Liver (tissue), 3 donors: ENCODE data around the gene PLXNA2.

ENCODE experiments used
- GABPA ChIP-seq, 2 donors: IDR thresholded peaks in 1 of 2; conservative IDR thresholded peaks in 1 of 2; 2 replicates each; pipeline ENCODE4 v1.6.1; 2016; ENCODE audit warnings: antibody characterized with exemption in 2 of 2, mild to moderate bottlenecking in 1 of 2, moderate library complexity in 1 of 2
- HNF4G ChIP-seq: IDR thresholded peaks from 2 replicates; pipeline ENCODE4 v1.6.1; 2016; ENCODE audit warnings: antibody characterized with exemption
- RAD21 ChIP-seq, 2 donors: IDR thresholded peaks; 2 replicates each; pipeline ENCODE4 v1.6.1; 2016; ENCODE audit warnings: antibody characterized with exemption in 2 of 2, mild to moderate bottlenecking in 2 of 2
- SP1 ChIP-seq: IDR thresholded peaks from 2 replicates; pipeline ENCODE4 v1.6.1; 2018; ENCODE audit warnings: antibody characterized with exemption, mild to moderate bottlenecking
- TAF1 ChIP-seq: conservative IDR thresholded peaks from 2 replicates; pipeline ENCODE4 v1.6.1; 2016; ENCODE audit warnings: antibody characterized with exemption, mild to moderate bottlenecking
- YY1 ChIP-seq: IDR thresholded peaks from 2 replicates; pipeline ENCODE4 v1.6.1; 2016; ENCODE audit warnings: antibody characterized with exemption, mild to moderate bottlenecking
- TF ChIP-seq, protein P1 (sequence below): fragments of 150-350 bp; IDR thresholded peaks from 2 replicates; pipeline ENCODE4 v1.5.1; 2017; ENCODE audit warnings: improper control_type of control experiment, low read depth, low read length; ENCODE audit not compliant: missing input control
- TF ChIP-seq, protein P2 (sequence below): IDR thresholded peaks from 2 replicates; pipeline ENCODE4 v1.6.1; 2016; ENCODE audit warnings: antibody characterized with exemption, mild to moderate bottlenecking
- donor health status: healthy.
- donor health status: healthy.

DNA sequence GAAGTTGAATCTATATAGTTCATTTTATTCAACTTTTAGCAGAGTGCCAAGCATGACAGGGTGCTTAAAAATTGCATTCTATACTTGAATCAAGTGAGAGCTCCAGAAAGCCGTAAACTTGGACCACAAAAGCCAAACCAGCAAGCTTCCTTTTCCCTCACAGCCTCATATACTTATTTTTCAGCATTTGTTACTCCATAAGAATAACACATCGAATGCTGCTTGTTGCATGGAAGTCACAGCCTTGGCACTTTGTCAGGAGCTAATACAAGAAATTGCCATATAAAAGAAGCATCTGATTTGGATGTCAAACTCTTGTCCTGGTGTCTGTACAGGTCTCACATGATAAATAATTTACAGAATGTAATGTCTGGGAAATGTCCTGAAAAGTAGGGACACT lies 87.4 kb downstream of the PLXNA2 start:
- TF ChIP-seq SP1 (no peak), HNF4G (no peak), GABPA (IDR thresholded peaks at IDR 0.05 in 1 of 2, conservative IDR thresholded peaks at IDR 0.05 in 1 of 2) (no peak), YY1 (no peak), RAD21 (IDR thresholded peaks at IDR 0.05) (no peak), TAF1 (no peak)
- TF ChIP-seq, protein P1, sequence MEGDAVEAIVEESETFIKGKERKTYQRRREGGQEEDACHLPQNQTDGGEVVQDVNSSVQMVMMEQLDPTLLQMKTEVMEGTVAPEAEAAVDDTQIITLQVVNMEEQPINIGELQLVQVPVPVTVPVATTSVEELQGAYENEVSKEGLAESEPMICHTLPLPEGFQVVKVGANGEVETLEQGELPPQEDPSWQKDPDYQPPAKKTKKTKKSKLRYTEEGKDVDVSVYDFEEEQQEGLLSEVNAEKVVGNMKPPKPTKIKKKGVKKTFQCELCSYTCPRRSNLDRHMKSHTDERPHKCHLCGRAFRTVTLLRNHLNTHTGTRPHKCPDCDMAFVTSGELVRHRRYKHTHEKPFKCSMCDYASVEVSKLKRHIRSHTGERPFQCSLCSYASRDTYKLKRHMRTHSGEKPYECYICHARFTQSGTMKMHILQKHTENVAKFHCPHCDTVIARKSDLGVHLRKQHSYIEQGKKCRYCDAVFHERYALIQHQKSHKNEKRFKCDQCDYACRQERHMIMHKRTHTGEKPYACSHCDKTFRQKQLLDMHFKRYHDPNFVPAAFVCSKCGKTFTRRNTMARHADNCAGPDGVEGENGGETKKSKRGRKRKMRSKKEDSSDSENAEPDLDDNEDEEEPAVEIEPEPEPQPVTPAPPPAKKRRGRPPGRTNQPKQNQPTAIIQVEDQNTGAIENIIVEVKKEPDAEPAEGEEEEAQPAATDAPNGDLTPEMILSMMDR: no peak
- TF ChIP-seq, protein P2, sequence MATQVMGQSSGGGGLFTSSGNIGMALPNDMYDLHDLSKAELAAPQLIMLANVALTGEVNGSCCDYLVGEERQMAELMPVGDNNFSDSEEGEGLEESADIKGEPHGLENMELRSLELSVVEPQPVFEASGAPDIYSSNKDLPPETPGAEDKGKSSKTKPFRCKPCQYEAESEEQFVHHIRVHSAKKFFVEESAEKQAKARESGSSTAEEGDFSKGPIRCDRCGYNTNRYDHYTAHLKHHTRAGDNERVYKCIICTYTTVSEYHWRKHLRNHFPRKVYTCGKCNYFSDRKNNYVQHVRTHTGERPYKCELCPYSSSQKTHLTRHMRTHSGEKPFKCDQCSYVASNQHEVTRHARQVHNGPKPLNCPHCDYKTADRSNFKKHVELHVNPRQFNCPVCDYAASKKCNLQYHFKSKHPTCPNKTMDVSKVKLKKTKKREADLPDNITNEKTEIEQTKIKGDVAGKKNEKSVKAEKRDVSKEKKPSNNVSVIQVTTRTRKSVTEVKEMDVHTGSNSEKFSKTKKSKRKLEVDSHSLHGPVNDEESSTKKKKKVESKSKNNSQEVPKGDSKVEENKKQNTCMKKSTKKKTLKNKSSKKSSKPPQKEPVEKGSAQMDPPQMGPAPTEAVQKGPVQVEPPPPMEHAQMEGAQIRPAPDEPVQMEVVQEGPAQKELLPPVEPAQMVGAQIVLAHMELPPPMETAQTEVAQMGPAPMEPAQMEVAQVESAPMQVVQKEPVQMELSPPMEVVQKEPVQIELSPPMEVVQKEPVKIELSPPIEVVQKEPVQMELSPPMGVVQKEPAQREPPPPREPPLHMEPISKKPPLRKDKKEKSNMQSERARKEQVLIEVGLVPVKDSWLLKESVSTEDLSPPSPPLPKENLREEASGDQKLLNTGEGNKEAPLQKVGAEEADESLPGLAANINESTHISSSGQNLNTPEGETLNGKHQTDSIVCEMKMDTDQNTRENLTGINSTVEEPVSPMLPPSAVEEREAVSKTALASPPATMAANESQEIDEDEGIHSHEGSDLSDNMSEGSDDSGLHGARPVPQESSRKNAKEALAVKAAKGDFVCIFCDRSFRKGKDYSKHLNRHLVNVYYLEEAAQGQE: no peak
